ENCODE data around the gene IGFBP7. TPM values are rescaled to one million over a fixed set of nuclear protein-coding genes. Genes with fewer than 3 reads are reported as not detected.

The IGFBP7 gene, protein sequence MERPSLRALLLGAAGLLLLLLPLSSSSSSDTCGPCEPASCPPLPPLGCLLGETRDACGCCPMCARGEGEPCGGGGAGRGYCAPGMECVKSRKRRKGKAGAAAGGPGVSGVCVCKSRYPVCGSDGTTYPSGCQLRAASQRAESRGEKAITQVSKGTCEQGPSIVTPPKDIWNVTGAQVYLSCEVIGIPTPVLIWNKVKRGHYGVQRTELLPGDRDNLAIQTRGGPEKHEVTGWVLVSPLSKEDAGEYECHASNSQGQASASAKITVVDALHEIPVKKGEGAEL
- polyA plus RNA-seq (ENCODE audit: insufficient read length) = 463 TPM
- long read RNA-seq, donor 1, transcript IGFBP7-203 (4 exons, 1,251 nt) = minor isoform, 24 of 1,150 reads
- long read RNA-seq, donor 1, transcript IGFBP7-201 (5 exons, 1,427 nt) = major isoform, 547 of 1,150 reads
- long read RNA-seq, donor 1, partial matches to known transcripts = 567 of 1,150 reads
- long read RNA-seq, donor 1, other reads (novel, unspliced or antisense) = 12 of 1,150 reads
- long read RNA-seq, donor 2, transcript IGFBP7-201 (5 exons, 1,427 nt) = major isoform, 422 of 788 reads
- long read RNA-seq, donor 2, transcript IGFBP7-203 (4 exons, 1,251 nt) = minor isoform, 20 of 788 reads
- long read RNA-seq, donor 2, partial matches to known transcripts = 322 of 788 reads
- long read RNA-seq, donor 2, other reads (novel, unspliced or antisense) = 24 of 788 reads
- long read RNA-seq, donor 3, transcript IGFBP7-203 (4 exons, 1,251 nt) = minor isoform, 20 of 620 reads
- long read RNA-seq, donor 3, transcript IGFBP7-201 (5 exons, 1,427 nt) = major isoform, 301 of 620 reads
- long read RNA-seq, donor 3, partial matches to known transcripts = 279 of 620 reads
- long read RNA-seq, donor 3, other reads (novel, unspliced or antisense) = 20 of 620 reads
- long read RNA-seq, donor 4, transcript IGFBP7-201 (5 exons, 1,427 nt) = major isoform, 45 of 190 reads
- long read RNA-seq, donor 4, partial matches to known transcripts = 141 of 190 reads
- long read RNA-seq, donor 4, other reads (novel, unspliced or antisense) = 0 of 190 reads
- long read RNA-seq, donor 5, transcript IGFBP7-201 (5 exons, 1,427 nt) = major isoform, 648 of 1,424 reads
- long read RNA-seq, donor 5, transcript IGFBP7-203 (4 exons, 1,251 nt) = minor isoform, 29 of 1,424 reads
- long read RNA-seq, donor 5, partial matches to known transcripts = 683 of 1,424 reads
- long read RNA-seq, donor 5, other reads (novel, unspliced or antisense) = 64 of 1,424 reads
- long read RNA-seq, donor 6, transcript IGFBP7-203 (4 exons, 1,251 nt) = minor isoform, 14 of 817 reads
- long read RNA-seq, donor 6, transcript IGFBP7-201 (5 exons, 1,427 nt) = major isoform, 394 of 817 reads
- long read RNA-seq, donor 6, partial matches to known transcripts = 373 of 817 reads
- long read RNA-seq, donor 6, other reads (novel, unspliced or antisense) = 36 of 817 reads
- long read RNA-seq, donor 7, transcript IGFBP7-201 (5 exons, 1,427 nt) = major isoform, 821 of 1,688 reads
- long read RNA-seq, donor 7, transcript IGFBP7-203 (4 exons, 1,251 nt) = minor isoform, 40 of 1,688 reads
- long read RNA-seq, donor 7, partial matches to known transcripts = 746 of 1,688 reads
- long read RNA-seq, donor 7, other reads (novel, unspliced or antisense) = 81 of 1,688 reads
- long read RNA-seq, donor 8, transcript IGFBP7-201 (5 exons, 1,427 nt) = major isoform, 293 of 565 reads
- long read RNA-seq, donor 8, transcript IGFBP7-203 (4 exons, 1,251 nt) = minor isoform, 5 of 565 reads
- long read RNA-seq, donor 8, partial matches to known transcripts = 240 of 565 reads
- long read RNA-seq, donor 8, other reads (novel, unspliced or antisense) = 27 of 565 reads

DNA sequence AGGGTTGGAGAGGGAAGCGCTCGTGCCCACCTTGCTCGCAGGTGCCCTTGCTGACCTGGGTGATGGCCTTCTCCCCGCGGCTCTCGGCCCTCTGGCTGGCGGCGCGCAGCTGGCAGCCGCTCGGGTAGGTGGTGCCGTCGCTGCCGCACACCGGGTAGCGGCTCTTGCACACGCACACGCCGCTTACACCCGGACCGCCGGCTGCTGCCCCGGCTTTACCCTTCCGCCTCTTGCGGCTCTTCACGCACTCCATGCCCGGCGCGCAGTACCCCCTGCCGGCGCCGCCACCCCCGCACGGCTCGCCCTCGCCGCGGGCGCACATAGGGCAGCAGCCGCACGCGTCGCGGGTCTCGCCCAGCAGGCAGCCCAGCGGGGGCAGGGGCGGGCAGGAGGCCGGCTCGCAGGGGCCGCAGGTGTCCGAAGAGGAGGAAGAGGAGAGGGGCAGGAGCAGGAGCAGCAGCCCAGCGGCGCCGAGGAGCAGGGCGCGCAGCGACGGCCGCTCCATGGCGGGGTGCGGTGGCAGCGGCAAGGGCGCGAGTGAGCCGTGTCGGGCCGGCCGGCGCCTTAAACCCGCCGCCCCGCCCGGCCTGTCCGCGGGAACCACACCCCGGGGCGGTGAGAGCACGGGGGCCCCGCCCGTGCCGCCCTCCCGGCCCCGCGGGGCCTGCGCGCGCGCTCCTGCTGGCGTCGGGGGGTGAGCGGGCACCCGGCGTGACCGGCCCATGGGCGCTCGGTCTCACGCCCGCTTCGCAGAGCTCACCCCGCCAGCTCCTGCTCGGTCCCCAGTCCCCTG is at the start of gene IGFBP7:
IGFBP7 (minus strand) TSS at position 539 of the 793 bp plus-strand sequence; CDS start at position 505, 34 bp downstream.
- DNase-seq = no peak

DNA sequence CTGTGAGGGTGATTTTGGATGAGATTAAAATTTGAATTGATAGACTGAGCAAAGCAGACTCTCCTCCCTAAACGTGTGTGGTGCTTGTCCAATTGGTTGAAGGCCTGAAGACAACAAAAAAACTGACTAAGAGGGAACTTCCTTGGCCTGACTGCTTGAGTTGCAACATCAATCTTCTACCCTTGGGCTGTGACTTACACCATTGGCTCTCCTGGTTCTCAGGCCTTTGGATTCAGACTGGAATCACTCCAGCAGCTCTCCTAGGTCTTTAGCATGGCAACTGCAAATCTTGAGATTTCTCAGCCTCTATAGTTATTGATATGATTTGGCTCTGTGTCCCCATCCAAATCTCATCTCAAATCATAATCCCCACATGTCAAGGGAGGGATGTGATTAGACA is 49.7 kb upstream of the IGFBP7 start:
- no peak for DNase-seq

DNA sequence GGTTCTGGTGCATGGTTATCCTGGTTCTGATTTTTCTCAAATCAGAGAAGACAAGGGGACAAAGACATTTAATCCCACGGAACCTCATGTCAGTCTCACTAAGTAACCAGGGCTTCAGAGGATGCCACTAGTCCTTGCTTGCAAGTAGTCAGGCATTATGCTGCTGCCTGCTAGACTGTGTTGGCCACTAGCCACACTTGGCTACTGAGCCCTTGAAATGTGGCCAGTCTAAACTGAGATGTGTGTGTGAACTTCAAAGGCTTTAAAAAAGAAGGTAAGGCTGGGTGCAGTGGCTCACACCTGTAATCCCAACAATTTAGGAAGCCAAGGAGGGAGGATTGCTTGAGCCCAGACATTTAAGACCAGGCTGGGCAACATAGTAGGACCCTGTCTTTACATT is 48.6 kb upstream of the IGFBP7 start:
- no peak for DNase-seq

DNA sequence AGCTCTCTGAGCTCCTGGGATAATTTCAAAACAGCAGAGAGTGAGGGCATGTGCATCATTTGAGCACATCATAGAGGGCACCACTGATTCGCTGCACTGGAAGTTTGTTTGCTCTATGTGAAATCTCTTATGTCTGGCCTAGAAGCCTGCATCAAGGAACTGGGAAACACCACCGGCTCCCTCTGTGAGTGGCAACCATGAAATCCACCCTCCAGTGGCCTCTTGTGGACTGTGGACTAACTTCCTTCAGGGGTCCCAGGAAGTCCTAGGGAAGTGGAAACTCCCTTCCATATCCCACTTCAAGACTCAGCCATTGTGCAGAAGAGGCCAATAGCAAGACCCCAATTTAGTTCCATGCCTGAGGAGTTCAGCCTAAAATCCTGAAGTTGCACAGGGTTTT is 48.0 kb upstream of the IGFBP7 start:
- DNase-seq = no peak

DNA sequence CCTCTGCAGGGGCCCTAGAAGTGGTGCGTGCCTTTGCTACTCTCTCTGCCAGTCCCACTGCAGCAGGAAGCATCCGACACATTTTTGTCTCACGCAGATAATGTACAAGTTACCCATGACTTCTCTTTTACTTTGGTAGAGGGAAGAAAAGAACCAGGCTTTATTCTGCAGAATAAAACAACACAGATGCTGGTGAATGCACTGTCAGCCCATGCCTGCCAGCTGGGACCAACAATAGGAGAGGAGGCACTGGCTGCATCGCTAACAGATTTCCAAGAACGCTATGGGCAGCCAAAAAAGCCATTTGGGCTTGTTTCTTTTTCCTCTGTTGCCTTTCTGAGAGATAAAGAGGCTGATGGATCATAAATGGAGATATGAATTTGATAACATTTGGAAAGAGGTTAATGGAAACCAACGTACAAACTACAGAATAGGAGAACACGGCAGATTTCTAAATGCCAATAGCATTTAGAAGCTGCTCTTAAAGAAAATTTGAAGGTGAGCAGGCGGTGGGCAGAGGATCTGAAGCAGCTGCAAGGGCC is 47.5 kb upstream of the IGFBP7 start:
- no peak for DNase-seq

DNA sequence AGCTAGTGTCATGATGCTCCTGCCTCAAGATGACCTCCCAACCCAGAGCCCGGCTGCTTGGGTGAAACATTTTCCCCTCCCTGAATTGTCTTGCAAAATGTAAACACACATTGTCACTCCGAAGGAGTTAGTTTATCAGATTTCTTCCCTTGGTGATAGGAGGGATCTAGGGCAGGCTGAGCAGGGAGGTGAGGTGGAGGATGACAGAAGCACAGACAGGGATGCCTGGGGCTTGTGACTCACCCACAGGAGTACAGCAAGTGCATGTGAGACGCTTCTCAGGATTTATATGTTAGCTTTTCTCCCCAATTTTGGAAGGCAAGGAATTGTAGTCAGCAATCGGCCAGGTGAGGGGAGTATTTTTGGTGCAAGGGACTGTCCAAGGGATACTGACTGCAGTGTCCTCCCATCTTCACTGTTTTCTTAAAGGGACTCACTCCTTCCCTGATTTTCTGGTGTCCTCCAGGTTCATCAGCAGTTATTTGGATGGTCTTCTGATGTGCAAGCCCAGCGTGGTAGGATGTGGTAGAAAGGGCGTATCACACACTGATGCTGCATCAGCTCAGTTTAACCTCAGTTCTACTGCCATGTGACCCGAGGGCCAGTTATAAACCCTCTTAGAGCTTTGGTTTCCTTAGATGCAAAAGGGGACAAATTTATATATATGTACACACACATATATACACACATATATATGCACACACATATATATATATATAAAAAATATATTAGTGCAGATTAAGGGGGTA is 46.2 kb upstream of the IGFBP7 start:
- DNase-seq = no peak

DNA sequence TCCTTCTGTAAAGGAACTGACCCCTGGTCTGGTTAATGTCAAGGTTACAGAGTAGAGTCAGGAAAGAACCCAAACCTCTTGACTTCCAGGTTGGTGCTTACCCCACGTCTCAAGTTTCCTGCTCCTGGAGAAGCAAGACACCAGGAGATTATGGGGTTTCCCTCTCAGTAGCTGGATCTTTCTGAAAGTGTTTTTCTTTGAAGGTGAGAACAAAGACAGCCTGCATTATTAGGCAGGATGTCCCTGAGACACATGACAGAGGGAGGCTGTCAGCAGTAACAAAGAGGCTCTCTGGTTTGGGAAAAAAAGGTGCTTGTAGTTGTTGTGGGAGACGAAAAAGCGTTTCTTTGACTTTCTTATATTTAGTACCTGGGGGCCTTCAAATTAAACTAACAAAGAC is 44.7 kb upstream of the IGFBP7 start:
- no peak for DNase-seq

DNA sequence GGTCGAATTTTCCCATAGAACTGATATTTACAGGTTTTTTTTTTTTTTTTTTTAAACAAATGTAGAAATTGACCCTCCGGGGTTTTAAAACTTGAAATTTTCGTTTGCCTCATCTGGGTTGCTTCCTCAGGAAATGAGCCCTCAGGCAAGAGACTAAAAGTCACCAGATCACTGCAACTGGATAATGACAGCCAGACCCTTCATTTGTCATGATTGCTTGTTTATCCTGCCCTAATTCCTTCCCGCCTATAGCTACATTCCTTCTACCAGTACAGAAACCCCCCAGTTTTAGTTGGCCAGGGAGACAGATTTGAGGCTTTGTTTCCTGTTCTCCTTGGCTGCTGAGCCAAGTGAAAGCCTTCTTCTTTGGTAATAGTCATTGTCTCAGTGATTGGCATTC is 44.0 kb upstream of the IGFBP7 start:
- no peak for DNase-seq

DNA sequence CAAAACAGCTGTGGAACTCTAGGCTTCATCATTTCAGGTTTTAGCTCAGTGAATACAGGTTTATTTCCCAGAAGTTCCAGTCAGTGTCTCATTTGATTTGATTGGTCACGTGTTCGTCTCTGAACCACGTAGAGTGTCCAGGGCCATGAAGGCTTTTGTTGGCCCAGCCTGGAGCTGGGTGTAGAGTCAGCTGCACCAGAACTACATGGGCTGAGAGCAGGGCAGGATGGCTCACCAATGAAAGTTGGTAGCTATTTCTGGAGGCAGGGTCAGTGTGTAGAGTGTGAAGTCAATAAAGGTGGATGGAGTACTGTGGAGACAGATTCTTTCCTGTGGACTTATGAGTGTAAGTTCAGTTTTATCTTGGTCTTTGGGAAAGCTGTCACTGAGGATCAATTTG is 43.0 kb upstream of the IGFBP7 start:
- no peak for DNase-seq

DNA sequence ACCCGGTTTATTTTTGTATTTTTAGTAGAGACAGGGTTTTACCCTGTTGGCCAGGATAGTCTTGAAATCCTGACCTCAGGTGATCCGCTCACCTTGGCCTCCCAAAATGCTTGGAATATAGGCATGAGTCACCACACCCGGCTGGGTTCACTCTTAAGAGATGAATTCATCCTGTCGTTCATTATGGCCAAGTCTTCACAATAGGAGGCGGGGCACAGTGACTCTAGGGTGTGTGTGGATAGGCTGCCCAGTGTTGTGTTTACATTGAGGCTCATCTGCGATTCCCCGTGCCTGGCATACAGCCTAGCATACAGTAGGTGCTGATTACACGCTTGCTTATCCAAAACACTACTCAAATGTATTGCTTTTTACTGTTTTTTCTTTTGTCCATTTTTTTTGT is 41.3 kb upstream of the IGFBP7 start:
- no peak for DNase-seq

DNA sequence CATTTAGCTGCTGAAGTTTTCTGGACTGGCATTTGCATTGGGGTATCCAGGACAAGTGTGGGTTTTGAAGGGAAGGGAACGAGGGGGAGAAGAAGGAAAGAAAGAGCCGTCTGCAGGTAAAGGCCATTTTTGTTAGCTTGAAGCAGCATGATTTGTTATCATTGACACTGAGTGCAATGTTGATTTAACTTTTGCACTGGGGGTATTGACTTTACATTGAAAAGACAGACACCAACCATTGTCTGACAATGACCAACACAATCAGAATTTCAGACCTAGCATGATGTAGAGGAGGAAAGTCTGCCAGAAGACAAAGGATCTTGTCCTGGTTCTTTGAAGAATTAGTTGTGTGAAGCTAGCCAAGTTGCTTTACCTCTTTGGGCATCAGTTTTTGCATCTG is 39.6 kb upstream of the IGFBP7 start:
- DNase-seq = no peak

DNA sequence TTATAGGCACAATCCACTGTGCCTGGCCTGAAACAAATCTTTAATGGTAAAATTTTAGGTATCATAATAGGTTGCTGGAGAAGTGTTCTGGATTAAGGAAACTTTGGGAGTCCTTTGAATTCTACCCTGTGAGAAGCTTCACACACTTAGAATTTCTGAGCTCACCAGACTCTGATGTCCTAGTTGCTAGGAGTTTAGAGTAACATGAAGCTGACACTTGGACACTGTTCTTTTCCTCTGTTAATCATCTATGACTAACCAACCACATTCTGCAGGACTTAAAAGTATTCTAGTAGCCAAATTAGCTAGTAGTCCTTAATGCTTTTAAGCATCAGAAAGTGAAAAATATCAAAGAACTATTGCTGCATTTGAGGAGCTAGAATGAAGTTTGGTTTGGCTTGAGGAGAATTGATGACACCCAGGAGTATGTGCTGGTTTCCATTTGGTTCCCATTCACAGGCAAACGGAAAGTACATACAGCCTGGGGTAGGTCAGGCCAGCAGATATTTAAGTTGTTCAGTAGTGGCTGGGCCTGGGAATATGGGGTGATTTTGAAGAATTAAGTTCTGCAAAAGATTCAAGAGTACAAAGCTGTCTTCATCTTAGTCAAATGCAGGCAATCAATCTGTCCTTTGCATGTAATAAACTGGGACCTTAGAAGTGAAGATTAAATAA is 38.8 kb upstream of the IGFBP7 start:
- DNase-seq = no peak

DNA sequence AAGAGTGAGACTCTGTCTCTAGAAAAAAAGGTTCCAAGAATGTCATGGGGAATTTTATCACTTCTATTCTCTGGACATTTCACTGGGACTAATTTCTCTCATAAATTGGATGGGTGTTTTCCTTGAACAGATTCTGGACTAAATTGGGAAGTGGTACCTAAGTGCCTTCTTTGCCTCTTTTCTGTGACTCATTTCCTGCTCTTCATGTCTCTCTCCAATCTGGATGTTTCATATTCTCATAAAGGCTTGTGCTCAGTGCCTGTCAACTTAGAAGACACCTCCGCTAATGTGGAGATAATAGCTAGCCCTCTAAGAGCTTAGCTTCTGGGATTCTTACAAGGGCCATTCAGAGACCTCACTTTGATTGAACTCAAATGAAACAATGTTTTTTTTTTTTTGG is 38.0 kb upstream of the IGFBP7 start:
- no peak for DNase-seq

DNA sequence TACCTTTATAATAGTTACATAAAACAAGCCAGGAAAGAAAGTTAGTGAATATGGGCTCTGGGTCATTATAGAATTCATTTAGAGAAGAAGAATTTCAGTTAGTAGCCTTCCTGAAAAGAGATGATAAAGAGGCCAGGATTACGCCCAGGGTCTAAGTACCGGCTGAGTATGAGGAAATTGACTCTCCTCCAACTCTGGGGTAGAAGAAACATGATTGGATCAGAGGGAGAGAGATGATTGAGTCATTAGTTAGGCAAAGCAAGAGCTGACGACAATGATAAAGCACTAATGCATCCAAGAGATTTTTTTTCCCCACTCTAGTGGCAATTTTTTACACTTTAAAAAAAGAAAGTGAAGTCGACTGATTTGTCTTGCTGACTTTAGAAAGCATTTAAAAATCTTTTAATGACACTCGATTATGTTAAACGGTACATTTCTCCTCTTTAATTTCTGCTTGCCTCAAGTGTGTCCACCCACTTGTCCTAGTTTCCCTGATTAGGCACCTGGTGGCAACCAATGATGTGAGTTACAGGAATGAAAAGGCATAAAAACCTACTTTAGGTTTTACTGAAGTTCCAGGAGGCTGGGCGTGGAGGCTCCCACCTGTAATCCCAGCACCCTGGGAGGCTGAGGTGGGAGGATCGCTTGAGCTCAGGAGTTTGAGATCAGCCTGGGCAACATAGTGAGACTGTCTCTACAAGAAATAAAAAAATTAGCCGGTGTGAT is 37.3 kb upstream of the IGFBP7 start:
- DNase-seq = no peak

DNA sequence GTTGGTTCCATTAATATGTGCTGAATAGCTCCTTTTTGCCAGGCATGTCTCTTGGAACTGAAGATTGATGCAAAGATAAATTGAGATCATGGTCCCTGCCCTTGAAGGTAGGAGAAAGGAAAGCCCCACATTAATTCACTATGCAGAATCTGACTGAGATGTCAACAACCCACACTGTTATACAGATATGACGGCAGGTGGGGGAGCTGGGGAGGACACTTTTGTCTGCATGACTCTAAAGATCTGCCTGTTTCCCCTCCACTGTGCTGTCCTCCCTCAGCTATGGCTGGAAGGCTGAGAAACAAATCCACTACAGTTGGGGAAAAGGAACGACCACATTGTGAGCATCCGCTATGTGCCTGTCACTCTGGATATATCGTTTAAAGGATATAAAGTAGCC is 36.3 kb upstream of the IGFBP7 start:
- DNase-seq = no peak

DNA sequence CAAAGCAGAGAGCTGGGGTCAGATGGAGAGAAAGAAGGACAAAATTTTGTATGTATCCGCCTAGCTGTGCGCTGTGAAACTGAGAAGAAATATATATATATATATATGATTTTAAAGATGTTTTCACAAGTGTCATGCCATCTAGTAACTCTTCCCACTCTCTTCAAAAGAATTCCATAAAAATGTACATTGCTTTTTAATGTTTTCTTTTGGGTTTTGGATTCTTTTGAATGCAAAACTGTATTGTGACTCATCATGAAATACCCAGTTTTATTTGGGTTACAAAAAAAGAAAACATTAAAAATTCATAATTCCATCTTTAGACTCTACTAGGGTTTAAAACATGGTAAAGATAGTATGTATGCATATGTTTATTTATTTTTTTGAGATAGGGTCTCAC is 34.3 kb upstream of the IGFBP7 start:
- DNase-seq = no peak

DNA sequence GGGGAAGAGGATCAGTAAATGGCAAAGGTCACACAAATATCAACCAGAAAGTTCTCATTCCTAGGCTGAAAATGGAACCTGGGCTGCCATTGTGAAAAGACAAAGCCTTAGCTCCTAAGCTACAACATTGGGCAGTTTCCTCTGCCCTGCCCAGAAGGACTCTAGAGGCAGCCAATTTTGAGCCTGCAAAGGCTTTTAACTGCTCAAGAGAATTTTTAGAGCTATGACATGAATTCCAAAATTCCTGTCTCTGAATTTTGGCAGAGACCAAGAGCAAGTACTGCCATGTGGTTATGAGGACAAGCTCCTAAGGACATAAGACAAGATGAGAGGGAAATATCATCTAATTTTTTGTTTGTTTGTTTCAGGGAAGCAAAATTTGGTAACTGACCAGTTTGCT is 29.6 kb upstream of the IGFBP7 start:
- DNase-seq = no peak

DNA sequence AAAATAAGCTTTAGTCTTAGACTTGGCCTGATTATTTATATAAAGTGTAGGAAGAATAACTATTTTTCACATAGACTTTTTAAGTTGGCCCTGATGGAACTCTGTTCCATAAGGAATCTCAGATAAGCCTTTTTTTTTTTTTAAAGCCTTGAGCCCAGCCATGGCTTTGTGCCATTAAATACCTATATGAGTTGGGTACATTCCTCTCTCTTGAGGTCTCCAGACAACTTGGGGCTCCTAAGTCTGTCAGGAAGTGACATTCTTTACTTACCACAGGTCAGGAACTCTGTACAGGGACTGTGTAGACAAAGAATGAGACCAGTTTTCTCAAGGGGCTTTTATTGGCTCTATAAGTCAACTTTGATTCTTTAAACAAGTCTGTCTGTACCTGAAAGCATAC is 27.1 kb upstream of the IGFBP7 start:
- DNase-seq = no peak
